ENCODE results near the gene RASL10B. TPM values are rescaled to one million over a fixed set of nuclear protein-coding genes. Genes with fewer than 3 reads are reported as not detected.
A peak's percentile ranks its signal among the peaks of the same experiment; 100 is the strongest.

RASL10B gene, protein sequence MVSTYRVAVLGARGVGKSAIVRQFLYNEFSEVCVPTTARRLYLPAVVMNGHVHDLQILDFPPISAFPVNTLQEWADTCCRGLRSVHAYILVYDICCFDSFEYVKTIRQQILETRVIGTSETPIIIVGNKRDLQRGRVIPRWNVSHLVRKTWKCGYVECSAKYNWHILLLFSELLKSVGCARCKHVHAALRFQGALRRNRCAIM
- total RNA-seq (2014; rRNA removed; shearing (Covaris generic)) (not detected in 2 replicates), total RNA-seq (2022) (not detected in 2 replicates), Bru-seq, nascent RNA (percentile 24 among the genes with signal in this experiment), BruChase-seq, experiment 1, labeled RNA remaining after a 6-hour chase (percentile 16 among the genes with signal in this experiment), BruChase-seq, experiment 2, labeled RNA remaining after a 2-hour chase (percentile 14 among the genes with signal in this experiment)
- long read RNA-seq = 0 reads

DNA sequence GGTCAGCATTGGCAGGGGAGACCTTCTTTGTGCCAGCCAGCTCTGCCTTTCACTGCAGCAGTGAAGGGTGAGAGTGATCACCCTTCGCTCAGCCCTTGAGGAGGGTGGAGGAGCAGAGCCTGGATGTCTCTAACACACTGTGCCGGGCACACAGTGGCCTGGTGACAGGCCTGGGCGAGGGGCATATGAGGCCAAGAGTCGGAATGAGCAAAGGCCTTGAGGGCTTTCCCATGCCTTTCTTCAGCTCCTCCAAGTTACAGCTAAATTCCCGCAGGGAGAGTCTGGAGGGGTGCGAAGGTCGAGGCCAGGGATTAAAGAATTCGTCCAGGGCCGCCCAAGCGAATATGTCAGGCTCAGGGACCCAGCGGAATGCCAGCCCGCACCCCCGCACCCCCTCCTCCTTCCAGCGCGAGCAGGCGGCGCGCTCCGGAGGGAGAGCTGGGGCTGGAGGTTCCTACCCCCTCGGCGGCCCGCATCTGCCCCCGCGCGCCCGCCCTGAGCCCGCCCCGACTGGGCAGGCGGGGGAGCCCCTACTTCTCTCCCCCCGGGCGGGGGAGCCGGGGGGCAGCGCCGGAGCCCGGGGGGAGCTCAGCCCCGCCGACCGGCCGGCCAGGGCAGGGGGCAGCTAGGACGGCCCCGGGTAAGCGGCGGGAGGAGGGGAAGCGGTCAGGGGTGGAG lies at the start of gene RASL10B:
Gene RASL10B, plus strand, starts transcription at position 401 of the 678 bp plus-strand sequence. CDS start 3,546 bp downstream, outside the sequence.
- ChIA-PET CTCF (ENCODE audit: unreplicated experiment) (no interaction called here), POLR2A (no interaction called here)
- H3K4me1 ChIP-seq (ENCODE audit: insufficient read depth, low read length, poor library complexity, severe bottlenecking) = peaks cover 17% of the 10 kb centered on the region
- no peaks in the 10 kb centered on the region for H3K79me2 ChIP-seq (ENCODE audit: insufficient read depth, low read depth, low read length)
- H3K4me2 ChIP-seq (ENCODE audit: low read length) = no peak within 1 kb of the TSS
- H3K9me3 ChIP-seq (ENCODE audit: low read length) = no peaks in the 10 kb centered on the region
- BruUV-seq (replicated peaks) = no TSS peak
- H2AFZ ChIP-seq (ENCODE audit: low read length) = no peak within 1 kb of the TSS
- no peaks in the 10 kb centered on the region for H3K9me2 ChIP-seq (ENCODE audit: insufficient read depth, low read length)
- H4K20me1 ChIP-seq (ENCODE audit: insufficient read depth, low read length) = no peaks in the 10 kb centered on the region
- peaks cover 3% of the 10 kb centered on the region; the same call in 1 of the 2 replicates for H3K36me3 ChIP-seq (ENCODE audit: insufficient read depth, low read length)
- intact Hi-C loops (cut with micrococcal nuclease; ENCODE audit: unreplicated experiment) = no loop called here
- no peak for DNase-seq (ENCODE audit: low spot score)
- TF ChIP-seq, protein P1, sequence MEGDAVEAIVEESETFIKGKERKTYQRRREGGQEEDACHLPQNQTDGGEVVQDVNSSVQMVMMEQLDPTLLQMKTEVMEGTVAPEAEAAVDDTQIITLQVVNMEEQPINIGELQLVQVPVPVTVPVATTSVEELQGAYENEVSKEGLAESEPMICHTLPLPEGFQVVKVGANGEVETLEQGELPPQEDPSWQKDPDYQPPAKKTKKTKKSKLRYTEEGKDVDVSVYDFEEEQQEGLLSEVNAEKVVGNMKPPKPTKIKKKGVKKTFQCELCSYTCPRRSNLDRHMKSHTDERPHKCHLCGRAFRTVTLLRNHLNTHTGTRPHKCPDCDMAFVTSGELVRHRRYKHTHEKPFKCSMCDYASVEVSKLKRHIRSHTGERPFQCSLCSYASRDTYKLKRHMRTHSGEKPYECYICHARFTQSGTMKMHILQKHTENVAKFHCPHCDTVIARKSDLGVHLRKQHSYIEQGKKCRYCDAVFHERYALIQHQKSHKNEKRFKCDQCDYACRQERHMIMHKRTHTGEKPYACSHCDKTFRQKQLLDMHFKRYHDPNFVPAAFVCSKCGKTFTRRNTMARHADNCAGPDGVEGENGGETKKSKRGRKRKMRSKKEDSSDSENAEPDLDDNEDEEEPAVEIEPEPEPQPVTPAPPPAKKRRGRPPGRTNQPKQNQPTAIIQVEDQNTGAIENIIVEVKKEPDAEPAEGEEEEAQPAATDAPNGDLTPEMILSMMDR (conservative IDR thresholded peaks at IDR 0.05; ENCODE audit: low read length) = no peak
- TF ChIP-seq EZH2phosphoT487 (IDR thresholded peaks at IDR 0.05; ENCODE audit: borderline replicate concordance, low read depth, low read length) = no peak
- no peak within 1 kb of the TSS for H3K27ac ChIP-seq (ENCODE audit: low read depth, low read length, poor library complexity, severe bottlenecking)
- no peak within 1 kb of the TSS for H3K4me3 ChIP-seq (ENCODE audit: low read depth, low read length, poor library complexity, severe bottlenecking)

DNA sequence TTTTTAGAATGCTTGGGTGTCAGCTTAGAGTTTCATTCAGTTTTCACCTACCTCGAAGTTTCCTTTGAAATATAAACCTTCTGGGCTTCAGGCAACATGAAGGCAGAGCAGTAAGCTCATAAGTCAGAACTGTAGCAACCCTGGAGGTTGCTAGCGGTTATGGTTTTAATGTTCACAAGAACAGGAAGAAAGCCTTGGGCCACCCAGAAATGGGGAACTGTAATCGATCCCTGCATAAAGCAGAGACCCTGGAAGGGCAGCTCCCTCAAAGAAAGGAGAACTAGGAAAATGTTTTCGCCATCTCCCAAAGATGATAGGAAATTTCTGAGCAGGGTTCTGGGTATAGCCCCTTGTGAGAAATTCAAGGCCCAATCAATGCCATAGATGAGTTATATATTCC lies 47.8 kb upstream of the RASL10B start:
- no peak for TF ChIP-seq EZH2phosphoT487 (IDR thresholded peaks at IDR 0.05; ENCODE audit: borderline replicate concordance, low read depth, low read length)
- TF ChIP-seq, protein P1 (conservative IDR thresholded peaks at IDR 0.05; ENCODE audit: low read length) = no peak
- ChIA-PET POLR2A (interaction anchor here (0.6 kb wide), 1 partner anchor 68 kb away, joined by 3 read pairs; no protein-coding TSS in a partner anchor), CTCF (ENCODE audit: unreplicated experiment) (no interaction called here)
- H3K27ac ChIP-seq (ENCODE audit: low read depth, low read length, poor library complexity, severe bottlenecking) = no peak overlapping the region
- H3K79me2 ChIP-seq (ENCODE audit: insufficient read depth, low read depth, low read length) = no peaks in the 10 kb centered on the region
- no peak overlapping the region for H3K4me3 ChIP-seq (ENCODE audit: low read depth, low read length, poor library complexity, severe bottlenecking)
- BruUV-seq (replicated peaks) = no TSS peak
- no peaks in the 10 kb centered on the region for H3K9me2 ChIP-seq (ENCODE audit: insufficient read depth, low read length)
- H4K20me1 ChIP-seq (ENCODE audit: insufficient read depth, low read length) = no peaks in the 10 kb centered on the region
- no peaks in the 10 kb centered on the region for H3K9me3 ChIP-seq (ENCODE audit: low read length)
- DNase-seq (ENCODE audit: low spot score) = no peak
- no peak overlapping the region for H2AFZ ChIP-seq (ENCODE audit: low read length)
- H3K36me3 ChIP-seq (ENCODE audit: insufficient read depth, low read length) = peaks cover 83% of the 10 kb centered on the region
- H3K4me2 ChIP-seq (ENCODE audit: low read length) = no peak overlapping the region
- no peaks in the 10 kb centered on the region for H3K4me1 ChIP-seq (ENCODE audit: insufficient read depth, low read length, poor library complexity, severe bottlenecking)
- intact Hi-C loops (cut with micrococcal nuclease; ENCODE audit: unreplicated experiment) = no loop called here

All from OCI-LY7 (cell line).